Activated CD4-positive, alpha-beta T cell treated with anti-CD3 and anti-CD28 coated beads for 24 hours (primary cell): ENCODE data around the gene SLC39A13.

Experiments
- DNase-seq, 2 donors: peaks; one replicate each; pipeline ENCODE4 v3.0.0-alpha.2; 2020; ENCODE audit warnings: low read depth in 2 of 2

SLC39A13 gene

DNA sequence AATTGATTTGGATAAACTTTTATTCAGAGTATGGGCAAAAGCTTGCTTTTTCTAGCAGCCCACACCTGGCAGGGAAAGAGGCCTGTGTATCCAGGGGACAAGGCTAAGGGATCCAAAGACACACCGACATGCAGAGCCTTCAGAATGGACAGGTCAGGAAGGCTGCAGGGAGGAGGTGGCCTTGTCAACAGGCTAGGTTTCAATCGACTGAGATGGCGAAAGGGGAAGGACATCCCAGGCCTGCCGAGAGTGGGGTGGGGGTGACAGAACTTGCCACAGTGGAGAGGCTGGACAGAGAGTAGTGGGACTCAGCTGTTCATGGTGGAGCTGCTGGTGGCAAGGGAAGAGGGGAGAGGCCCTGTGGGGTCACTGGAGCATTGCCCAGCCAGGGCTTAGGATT lies 5.3 kb upstream of the SLC39A13 start:
- DNase-seq, result no peak

DNA sequence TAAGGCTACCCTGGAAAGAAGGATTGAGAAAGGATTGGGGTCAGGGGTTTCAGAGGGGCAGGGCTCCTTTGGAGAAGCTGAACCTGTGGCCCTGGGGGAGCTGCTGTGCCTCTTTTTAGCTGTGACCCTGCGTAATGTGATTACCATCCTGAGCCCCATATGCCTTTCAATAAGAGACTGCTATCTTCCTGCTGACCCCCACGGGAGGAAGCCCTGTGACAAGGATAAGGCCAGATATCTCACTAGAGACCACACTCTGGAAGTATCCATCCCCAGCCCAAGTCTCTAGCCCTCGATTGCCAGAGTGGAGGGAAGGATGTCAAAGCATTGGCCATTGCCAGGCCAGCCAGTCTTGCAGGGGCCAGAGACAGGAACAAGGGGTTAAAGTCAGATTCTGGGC lies 4.8 kb upstream of the SLC39A13 start:
- no peak for DNase-seq

DNA sequence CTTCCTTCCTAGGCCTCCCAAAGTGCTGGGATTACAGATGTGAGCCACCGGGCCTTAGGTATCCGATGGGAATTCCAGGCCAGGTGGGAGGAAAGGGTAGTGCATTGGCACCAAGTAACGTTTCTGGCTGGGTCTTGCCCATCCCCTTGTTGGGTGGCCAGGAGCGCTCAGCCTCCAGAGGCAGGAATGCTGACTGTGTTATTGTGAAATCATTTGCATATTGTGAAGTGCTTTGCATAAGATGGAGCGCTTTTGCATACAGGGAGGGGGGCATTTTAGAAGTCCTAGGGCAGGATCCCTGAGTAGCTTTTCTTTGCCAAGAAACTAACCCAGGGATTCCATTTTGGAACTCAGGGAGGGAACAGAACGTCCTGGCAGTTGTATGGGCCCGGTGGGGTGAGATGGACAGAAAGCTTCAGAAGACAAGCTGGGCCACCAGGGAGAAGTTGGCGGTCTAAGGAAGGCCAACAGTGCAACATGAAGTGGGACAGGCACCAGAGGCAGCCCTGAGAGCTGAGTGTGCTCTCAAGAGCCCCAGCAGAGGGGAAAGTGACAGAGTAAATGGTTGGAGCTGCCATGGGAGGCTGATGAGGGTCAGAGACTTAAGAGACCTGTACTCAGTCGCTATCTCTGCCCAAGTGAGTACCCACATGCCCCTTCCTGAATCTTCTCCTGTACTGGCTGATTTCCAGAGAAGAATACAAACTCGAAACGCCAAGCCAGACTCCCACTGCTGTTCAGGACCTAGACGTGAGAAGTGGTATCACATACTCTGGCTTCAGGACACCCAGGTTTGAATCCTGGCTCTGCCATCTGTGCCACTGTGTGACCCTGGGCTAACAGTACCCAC lies 1.3 kb upstream of the SLC39A13 start:
- DNase-seq, result no peak

DNA sequence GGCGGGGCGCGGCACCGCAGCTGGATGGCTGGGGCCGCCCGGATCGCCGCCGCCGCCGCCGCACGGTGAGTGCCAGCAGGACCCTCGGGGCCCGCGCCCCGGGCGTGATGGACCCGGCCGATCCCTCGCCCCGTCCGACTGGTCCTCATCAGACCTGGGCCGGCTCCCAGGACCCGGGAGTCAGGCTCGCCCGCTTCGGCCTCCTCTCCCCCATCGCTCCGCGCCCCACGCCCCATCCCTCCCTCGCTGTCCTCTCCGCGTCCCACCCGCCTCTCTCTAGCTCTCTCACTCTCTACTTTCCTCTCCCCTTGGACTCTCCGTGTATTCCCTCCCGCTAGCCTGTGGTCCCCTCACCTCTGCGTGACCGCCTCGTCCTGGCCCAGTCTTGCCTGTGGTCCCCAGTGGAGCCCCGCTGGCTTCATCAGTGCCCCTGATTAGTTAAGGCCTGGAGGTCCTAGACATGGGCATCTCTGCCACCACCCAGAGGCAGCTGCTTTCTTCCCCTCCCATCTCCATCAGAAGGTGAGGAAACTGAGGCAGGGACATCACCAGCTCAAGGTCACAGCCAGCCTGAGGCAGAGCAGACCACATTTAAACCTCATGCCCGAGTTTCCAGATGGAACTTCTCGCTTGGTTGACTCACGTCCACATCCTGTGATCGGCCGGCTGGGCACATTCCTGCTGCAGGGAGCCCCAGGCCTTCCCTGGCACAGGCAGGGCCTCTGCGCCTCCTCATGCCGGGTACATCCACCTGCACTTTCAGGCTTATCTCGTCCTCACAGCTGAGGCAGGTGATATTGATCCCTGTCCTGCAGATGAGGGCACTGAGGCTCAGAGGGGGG lies 429 bp downstream of the SLC39A13 start:
- no peak for DNase-seq

DNA sequence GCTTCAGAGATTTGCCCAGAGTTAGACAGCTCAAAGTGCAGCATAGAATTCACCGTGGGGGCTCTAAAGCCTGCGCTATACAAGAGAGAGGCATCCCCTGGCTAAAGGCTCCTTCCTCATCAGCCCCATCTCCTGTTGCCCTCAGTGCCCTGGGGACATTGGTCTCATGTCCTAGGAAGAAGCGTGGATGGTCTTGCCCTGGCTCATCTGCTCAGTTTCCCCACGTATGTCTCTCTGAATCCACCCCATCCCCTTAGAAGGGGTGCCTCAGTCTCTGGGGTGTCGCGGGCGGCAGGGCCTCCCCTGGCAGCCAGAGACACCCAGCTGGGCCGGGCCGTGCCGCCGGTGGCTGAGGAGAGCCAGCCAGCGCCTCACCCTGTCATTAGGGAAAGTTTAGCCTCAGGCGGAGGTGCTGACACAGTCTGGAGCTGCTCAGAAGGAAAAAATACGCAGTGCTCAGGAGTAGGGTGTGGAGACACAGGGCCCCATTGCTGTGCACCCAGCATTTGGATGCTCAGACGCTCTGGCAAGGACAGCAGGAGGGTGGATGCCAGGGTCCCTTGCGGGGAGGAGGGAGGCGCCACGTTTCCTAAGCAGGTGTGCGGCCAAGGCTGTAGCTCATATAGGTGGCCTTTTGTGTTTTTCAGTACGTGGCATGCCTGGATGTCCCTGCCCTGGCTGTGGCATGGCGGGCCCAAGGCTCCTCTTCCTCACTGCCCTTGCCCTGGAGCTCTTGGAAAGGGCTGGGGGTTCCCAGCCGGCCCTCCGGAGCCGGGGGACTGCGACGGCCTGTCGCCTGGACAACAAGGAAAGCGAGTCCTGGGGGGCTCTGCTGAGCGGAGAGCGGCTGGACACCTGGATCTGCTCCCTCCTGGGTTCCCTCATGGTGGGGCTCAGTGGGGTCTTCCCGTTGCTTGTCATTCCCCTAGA lies 1.3 kb downstream of the SLC39A13 start:
- no peak for DNase-seq

DNA sequence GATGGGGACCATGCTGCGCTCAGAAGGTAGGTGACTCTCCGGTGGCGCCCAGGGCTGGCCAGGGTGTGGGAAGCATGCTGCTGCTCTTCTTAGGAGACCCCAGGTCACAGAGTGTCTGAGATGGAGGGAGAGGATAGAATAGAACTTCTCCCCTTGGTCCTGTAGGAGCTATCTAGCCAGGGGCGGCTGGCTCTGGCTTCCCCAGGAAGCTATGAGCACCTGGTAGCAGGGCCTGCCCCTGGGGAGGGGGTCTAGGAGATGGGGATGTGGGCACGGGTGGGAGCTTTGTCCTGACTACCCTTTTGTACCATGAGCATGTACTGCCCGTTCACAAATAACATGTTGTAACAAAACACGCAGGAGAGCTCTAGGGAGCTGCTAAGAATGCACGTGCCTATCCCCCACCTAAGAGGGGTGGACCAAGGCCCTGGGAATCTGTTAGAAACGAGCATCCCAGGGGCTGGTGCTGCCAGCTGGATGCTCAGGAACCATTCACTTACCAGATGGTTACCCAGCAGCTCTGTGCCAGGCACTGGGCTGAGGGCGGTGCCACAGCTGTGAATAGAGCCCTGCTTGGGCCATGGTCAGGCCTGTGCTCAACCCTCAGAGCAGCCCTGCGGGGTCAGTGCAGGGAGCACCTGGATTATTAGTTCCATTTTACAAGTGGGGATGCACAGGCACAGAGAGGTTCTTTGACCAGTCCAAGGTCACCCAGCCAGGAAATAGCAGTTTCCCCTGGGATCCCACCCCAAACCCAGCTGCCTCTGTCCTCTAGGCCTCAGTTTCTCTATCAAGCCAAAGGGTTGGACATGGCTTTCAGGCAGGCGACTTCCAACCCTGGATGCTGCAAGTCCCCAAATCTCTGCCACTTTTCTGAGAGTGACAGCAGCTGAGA lies 2.2 kb downstream of the SLC39A13 start:
- no peak for DNase-seq

DNA sequence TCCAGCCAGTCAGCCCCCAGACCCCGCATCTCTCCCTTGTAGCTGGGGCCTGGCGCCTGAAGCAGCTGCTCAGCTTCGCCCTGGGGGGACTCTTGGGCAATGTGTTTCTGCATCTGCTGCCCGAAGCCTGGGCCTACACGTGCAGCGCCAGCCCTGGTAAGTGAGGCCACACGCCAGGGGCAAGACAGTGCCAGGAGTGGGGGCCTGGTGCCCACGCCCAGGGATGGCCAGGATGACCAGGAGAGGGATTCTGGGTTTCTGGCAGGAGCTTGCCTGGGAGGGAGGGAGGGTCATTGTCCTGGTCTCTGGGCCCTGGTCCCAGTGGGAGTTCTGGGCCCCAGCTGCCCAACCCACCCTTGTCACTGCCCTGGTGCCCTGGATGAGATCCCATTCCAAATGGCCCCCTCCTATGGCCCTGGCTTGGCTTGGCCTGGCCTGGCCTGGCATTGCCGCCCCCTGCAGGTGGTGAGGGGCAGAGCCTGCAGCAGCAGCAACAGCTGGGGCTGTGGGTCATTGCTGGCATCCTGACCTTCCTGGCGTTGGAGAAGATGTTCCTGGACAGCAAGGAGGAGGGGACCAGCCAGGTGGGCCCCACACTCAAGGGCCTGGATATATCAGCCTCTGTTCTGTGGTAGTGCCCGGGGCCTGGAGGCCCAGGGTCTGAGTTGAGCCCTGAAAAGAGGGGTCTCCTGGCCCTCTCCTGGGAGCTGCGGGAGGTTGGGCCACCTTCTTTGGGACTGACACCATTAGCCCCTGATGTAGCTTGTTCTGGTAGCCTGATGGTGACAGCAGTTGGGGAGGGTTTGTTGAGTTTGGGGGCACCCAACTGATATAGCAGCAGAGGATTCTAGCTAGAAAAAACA lies 3.7 kb downstream of the SLC39A13 start:
- DNase-seq, result peak; percentile 40 to 50

DNA sequence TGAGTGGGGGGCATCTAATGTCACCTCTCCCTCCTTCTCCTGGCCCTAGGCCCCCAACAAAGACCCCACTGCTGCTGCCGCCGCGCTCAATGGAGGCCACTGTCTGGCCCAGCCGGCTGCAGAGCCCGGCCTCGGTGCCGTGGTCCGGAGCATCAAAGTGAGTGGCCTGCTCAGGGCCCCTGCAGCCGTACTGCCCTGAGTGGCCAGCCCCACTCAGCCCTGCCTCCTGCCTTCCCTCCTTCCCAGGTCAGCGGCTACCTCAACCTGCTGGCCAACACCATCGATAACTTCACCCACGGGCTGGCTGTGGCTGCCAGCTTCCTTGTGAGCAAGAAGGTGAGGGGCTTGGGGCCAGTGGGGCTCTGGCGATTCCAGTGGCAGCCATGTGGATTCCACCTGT lies 5.0 kb downstream of the SLC39A13 start:
- no peak for DNase-seq

DNA sequence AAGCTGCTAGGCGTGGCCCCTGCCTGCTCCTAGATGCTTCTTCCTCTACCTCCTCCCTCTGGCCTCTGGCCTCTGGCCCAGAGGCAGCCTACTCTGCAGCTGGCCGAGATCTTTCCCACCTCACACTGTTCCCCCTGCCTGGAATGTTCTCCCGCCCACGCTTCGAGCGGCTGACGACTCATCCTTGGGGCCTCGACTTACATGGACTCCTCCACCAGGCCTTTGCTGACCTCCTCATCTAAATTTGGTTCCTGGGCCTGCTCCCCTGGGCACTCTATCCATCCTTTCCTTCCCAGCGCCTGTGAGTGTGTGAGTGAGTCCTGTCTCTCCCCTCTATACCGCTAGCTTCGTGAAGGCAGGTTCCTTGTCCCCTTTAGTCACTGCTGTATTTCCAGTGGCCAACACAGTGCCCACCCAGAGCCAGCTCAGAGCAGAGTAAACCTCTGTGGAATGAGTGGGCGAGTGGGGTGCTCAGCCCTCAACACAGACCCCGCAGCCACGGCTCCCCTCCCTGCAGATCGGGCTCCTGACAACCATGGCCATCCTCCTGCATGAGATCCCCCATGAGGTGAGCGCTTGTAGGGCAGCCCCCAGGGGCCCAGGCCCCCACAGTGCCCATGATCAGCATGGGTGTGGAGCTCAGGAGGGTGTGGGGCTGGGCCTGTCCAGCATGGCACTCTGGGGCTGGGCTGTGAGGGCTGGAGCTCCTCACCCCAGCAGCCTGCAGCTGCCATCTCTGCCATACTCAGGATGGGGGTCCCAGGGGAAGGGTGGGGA lies 5.7 kb downstream of the SLC39A13 start:
- DNase-seq, result no peak

DNA sequence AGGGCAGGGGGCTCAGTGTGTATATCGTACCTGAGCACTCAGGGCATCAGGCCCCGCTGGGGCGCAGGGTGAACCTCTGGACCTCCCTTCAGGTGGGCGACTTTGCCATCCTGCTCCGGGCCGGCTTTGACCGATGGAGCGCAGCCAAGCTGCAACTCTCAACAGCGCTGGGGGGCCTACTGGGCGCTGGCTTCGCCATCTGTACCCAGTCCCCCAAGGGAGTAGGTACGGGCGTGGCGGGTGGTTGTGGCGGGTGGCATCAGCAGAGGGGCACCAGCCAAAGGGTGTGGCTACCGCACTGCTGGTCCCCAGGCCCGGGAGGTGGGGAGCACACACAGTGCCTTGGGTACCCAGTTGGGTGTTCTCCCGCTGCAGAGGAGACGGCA lies 6.3 kb downstream of the SLC39A13 start:
- no peak for DNase-seq

DNA sequence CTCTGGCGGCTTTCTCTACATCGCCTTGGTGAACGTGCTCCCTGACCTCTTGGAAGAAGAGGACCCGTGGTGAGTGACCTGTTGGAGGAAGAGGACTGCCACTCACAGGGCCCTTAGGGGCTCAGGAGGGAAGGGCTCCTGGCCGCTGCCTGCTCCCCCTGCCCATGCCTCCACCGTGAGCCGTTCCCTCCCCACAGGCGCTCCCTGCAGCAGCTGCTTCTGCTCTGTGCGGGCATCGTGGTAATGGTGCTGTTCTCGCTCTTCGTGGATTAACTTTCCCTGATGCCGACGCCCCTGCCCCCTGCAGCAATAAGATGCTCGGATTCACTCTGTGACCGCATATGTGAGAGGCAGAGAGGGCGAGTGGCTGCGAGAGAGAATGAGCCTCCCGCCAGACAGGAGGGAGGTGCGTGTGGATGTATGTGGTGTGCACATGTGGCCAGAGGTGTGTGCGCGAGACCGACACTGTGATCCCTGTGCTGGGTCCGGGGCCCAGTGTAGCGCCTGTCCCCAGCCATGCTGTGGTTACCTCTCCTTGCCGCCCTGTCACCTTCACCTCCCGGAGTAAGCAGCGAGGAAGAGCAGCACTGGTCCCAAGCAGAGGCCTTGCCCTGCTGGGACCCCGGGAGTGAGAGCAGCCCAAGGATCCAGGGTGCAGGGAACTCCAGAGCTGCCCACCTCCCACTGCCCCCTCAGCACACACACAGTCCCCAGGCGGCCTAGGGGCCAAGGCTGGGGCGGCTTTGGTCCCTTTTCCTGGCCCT lies 6.9 kb downstream of the SLC39A13 start:
- no peak for DNase-seq

DNA sequence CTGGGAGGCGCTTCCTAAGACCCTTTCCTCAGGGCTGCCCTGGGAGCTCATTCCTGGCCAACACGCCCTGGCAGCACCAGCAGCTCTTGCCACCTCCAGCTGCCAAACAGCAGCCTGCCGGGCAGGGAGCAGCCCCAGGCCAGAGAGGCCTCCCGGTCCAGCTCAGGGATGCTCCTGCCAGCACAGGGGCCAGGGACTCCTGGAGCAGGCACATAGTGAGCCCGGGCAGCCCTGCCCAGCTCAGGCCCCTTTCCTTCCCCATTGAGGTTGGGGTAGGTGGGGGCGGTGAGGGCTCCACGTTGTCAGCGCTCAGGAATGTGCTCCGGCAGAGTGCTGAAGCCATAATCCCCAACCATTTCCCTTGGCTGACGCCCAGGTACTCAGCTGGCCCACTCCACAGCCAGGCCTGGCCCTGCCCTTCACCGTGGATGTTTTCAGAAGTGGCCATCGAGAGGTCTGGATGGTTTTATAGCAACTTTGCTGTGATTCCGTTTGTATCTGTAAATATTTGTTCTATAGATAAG lies 7.6 kb downstream of the SLC39A13 start:
- DNase-seq, result no peak

DNA sequence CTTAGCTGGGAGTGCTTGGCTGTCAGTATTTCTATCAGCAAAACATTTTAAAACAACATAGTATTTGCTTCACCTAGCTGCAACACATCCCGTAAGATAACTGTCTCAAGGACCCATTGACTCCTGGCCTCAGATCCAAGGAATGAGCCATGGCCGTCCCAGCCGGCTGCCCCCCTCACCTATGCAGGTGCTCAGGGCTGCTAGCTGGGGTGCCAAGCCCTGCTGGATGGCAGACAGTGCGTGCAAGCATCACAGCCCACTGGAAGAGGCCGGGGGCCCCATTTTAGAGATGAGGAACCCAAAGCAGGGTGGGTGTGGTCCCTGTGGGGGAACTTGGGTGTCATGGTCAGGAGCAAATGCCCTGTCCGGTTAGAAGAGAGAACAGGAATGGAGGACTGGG lies 9.3 kb downstream of the SLC39A13 start:
- no peak for DNase-seq

DNA sequence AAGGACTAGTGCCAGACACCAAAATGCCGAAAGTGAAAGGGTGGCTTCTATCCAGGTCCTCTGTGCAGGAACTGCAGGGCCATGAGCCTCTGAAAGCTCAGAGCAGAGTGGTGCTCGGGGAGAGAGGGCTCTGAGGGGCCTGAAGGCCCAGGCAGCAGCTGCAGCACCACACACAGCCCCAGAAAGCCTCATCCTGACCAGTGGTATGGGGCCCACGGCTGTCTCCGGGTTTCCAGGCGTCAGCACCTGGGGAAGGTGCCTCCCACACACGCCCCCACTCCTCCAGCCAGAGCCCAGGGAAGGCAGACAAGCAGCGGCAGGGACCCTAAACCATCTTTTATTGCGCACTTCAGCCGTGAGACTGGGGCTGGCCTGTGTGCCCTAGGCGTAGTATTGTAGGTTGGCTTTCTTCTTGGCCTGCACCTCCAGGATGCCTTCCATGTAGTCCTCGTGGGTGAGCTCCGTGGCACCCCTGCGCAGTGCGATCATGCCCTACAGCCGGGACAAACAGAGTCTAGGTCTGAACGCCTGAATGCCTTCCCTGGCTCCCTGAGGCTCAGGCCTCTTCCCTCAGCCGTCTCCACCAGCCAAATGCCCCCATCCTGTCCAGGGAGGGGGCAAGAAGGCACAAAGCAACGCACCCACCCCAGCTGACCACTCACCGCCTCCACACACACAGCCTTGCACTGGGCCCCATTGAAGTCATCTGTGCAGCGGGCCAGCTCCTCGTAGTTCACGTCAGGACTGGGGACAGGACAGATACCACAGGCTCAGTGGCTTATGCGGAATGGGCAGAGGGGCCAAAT lies 10.3 kb downstream of the SLC39A13 start:
- no peak for DNase-seq

DNA sequence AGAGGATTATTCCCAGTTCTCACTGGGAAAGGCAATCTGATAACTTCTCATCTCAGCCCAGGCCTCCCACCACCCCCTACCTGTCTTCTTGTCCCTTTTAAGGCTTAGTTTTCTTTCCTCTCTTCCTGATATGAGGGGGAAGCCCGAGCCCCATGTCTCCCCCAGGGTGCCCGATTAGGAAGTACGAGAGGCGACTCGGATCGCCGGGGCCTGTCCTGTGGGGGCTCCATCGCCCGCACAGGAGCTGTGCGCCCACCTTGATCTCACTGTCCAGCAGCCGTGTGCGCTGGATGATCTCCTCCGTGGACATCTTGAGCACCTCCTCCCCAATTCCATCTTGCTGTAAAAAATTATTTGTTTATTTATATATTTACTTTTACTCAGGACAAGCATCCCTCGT lies 17.2 kb downstream of the SLC39A13 start:
- DNase-seq, result no peak

DNA sequence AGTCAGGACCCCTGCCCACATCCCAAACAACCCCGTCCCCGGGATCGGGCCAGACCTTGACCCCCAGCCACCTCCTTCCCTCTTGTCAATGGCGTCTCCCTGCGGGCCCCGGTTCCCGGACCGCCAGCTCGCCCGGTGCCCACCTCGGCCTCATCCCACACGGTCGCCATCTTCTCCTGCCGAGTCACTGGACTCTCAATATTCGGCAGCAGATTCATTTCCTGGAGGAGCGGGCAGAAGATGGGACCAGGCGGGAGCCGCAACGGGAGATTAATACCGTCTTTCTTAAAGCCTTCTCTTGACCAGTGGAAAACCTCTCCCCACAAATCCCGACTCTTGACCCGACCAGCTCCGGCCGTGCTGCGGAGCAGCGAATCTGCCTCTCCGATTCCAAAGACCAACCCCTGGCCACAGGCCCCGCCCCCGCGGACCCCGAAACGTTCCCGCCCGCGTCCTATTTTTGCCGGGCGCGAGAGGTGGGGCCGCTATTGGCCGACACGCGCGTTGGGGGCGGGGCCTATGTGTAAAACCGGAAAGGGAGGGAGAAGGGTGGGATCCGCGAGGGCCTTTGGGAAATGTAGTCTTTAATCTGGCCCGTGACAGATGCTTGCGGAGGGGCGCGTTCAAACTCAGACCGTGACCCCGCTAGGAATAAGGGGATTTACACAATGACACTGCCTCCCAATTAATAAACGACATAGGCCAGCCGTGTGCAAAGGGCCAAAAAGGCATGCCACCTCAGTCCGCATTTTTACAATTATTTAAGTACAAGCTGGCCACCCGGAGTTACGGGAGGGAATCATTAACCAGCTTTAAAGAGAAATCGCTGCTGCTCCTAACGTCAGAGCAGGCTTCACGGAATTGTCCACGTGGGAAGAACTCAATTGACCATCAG lies 17.9 kb downstream of the SLC39A13 start, which contains the start of gene PSMC3:
TSS of gene PSMC3 (minus strand) at position 378 of the 895 bp plus-strand sequence. CDS start at position 218, 160 bp downstream.
- peak; percentile 99 for DNase-seq
